Caco-2 (cell line): ENCODE data around the gene DET1. TPM values are rescaled to one million over a fixed set of nuclear protein-coding genes. Genes with fewer than 3 reads are reported as not detected.

Experiments
- BruUV-seq: library from RNA; stranded (reverse); fragments of 400-500 nt; replicated peaks from 2 replicates; lab custom pipeline; 2021; lab: Mats Ljungman, UMichigan
- CTCF ChIA-PET: fragments of 300-600 bp; sonication (Branson Sonifier 250); formaldehyde crosslinking; loops from one replicate; lab custom pipeline; 2022; ENCODE audit warnings: antibody characterized with exemption; lab: Charles Lee
- POLR2A ChIA-PET: fragments of 300-600 bp; sonication (Branson Sonifier 250); formaldehyde crosslinking; loops from one replicate; lab custom pipeline; 2022; ENCODE audit warnings: antibody characterized with exemption; lab: Charles Lee
- DNase-seq, 2 experiments: peaks; one replicate each; pipeline versions ENCODE4 v3.0.0 to v3.0.0-alpha.2; 2020 to 2022
- H3K27me3 ChIP-seq: replicated peaks from 2 replicates; pipeline ENCODE4 v1.6.0; 2011; ENCODE audit warnings: low read length; ENCODE audit not compliant: control insufficient read depth, insufficient read depth
- H3K36me3 ChIP-seq: 2 replicates; pipeline ENCODE4 v1.5.1; 2011; ENCODE audit warnings: low read length; ENCODE audit not compliant: control insufficient read depth, insufficient read depth
- H3K4me1 ChIP-seq: fragments of 250-450 bp; sonication (Bioruptor Pico); 2 replicates; pipeline ENCODE4 v1.5.1; 2020; ENCODE audit warnings: mild to moderate bottlenecking
- H3K4me3 ChIP-seq: 2 replicates; pipeline ENCODE4 v1.5.1; 2011; ENCODE audit warnings: low read depth, mild to moderate bottlenecking, control low read depth, low read length
- H3K9me3 ChIP-seq: fragments of 250-450 bp; sonication (Bioruptor Pico); 2 replicates; pipeline ENCODE4 v1.5.1; 2020; ENCODE audit warnings: mild to moderate bottlenecking, moderate library complexity
- H3K27ac Mint-ChIP-seq: one replicate; pipeline ENCODE4 v1.8.0; 2022; ENCODE audit warnings: mixed read lengths; ENCODE audit not compliant: unreplicated experiment
- H3K27me3 Mint-ChIP-seq: one replicate; pipeline ENCODE4 v1.8.0; 2022; ENCODE audit warnings: mixed read lengths; ENCODE audit not compliant: insufficient read depth, unreplicated experiment
- H3K36me3 Mint-ChIP-seq: one replicate; pipeline ENCODE4 v1.8.0; 2022; ENCODE audit warnings: mild to moderate bottlenecking, mixed read lengths; ENCODE audit not compliant: insufficient read depth, unreplicated experiment
- H3K4me1 Mint-ChIP-seq: one replicate; pipeline ENCODE4 v1.8.0; 2022; ENCODE audit warnings: low read depth, mixed read lengths; ENCODE audit not compliant: unreplicated experiment
- H3K4me3 Mint-ChIP-seq: one replicate; pipeline ENCODE4 v1.8.0; 2022; ENCODE audit warnings: mild to moderate bottlenecking, moderate library complexity, mixed read lengths; ENCODE audit not compliant: unreplicated experiment
- H3K9me3 Mint-ChIP-seq: one replicate; pipeline ENCODE4 v1.8.0; 2022; ENCODE audit warnings: mixed read lengths; ENCODE audit not compliant: unreplicated experiment
- intact Hi-C: fragments of 100-400 bp; cut with micrococcal nuclease; formaldehyde crosslinking; loops from one replicate; pipeline ENCODE4 v1.10.0; 2022; ENCODE audit not compliant: unreplicated experiment
- total RNA-seq: library from RNA; stranded (reverse); gene quantifications from 2 replicates; pipeline ENCODE4 v1.2.3, GENCODE V29; 2022
- TF ChIP-seq, protein P1 (sequence below), 2 experiments: fragments of 200-600 bp in 1 of 2; IDR thresholded peaks; 1 replicate in 1 of 2; 2 replicates in 1 of 2; pipeline versions ENCODE4 v1.5.1 to v1.8.0; 2011 to 2022; ENCODE audit warnings: antibody characterized with exemption in 1 of 2, control low read depth in 1 of 2, inconsistent platforms in 1 of 2, low read depth in 1 of 2, low read length in 1 of 2, mild to moderate bottlenecking in 1 of 2, moderate library complexity in 1 of 2; ENCODE audit not compliant: insufficient read depth in 1 of 2, severe bottlenecking in 1 of 2, unreplicated experiment in 1 of 2

DET1 gene
- total RNA-seq, 1 experiment from 2014 or later = 2.0 TPM

DNA sequence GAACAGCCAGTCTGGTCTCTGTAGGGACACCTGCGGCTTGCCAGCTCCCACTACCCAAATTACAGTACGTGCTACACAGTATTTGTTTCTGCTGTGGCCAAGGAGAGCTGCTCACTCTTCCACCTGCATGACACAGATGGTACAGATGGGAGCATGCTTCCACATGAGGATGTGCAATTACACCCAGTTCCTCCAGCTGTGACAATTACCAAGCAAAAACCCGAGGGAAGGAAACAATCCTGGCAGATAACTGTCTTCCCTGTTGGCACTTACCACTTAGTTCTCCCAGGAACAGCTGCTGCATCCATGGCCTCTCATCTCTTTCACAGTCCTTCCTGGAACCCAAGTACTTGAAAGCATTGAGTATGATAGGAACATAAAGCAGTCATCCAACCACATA lies 34.4 kb downstream of the DET1 start:
- H3K4me3 Mint-ChIP-seq = no peak overlapping the region
- no peaks in the 10 kb centered on the region for H3K27me3 Mint-ChIP-seq
- no peak for DNase-seq
- CTCF ChIA-PET = no interaction called here
- no peaks in the 10 kb centered on the region for H3K9me3 Mint-ChIP-seq
- H3K4me1 Mint-ChIP-seq = no peaks in the 10 kb centered on the region
- intact Hi-C loops = no loop called here
- Histone ChIP-seq H3K4me3 (no peak overlapping the region), H3K4me1 (no peaks in the 10 kb centered on the region), H3K36me3 (no peaks in the 10 kb centered on the region), H3K27me3 (no peaks in the 10 kb centered on the region), H3K9me3 (no peaks in the 10 kb centered on the region)
- BruUV-seq = no TSS peak
- TF ChIP-seq, protein P1, sequence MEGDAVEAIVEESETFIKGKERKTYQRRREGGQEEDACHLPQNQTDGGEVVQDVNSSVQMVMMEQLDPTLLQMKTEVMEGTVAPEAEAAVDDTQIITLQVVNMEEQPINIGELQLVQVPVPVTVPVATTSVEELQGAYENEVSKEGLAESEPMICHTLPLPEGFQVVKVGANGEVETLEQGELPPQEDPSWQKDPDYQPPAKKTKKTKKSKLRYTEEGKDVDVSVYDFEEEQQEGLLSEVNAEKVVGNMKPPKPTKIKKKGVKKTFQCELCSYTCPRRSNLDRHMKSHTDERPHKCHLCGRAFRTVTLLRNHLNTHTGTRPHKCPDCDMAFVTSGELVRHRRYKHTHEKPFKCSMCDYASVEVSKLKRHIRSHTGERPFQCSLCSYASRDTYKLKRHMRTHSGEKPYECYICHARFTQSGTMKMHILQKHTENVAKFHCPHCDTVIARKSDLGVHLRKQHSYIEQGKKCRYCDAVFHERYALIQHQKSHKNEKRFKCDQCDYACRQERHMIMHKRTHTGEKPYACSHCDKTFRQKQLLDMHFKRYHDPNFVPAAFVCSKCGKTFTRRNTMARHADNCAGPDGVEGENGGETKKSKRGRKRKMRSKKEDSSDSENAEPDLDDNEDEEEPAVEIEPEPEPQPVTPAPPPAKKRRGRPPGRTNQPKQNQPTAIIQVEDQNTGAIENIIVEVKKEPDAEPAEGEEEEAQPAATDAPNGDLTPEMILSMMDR (IDR thresholded peaks at IDR 0.05; ENCODE audit: insufficient read depth in 1 of 2, low read depth in 1 of 2, low read length in 1 of 2, severe bottlenecking in 1 of 2, unreplicated experiment in 1 of 2) = no peak
- no peak overlapping the region for H3K27ac Mint-ChIP-seq
- POLR2A ChIA-PET = no interaction called here
- no peaks in the 10 kb centered on the region for H3K36me3 Mint-ChIP-seq

DNA sequence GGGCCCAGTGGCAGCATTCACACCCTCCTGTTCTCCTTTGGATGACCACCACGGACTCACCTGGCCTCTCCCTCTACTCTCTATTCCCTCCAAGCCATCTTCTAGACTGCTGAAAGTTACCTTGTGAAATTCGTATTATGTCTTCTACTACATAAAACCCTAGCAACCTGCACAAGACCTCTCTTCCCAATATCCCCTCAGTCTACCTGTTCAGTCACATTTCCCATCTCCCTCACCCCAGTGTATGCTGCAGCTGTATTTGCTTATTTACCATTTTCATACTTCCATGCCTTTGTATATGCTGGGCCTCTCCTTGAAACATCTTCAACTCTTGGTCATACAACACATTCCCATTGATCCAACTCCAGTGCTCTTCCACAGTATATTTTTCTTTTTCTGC lies 35.3 kb downstream of the DET1 start:
- Histone ChIP-seq H3K36me3 (no peaks in the 10 kb centered on the region), H3K9me3 (no peaks in the 10 kb centered on the region), H3K27me3 (no peaks in the 10 kb centered on the region), H3K4me3 (no peak overlapping the region), H3K4me1 (no peaks in the 10 kb centered on the region)
- Mint-ChIP-seq H3K4me1 (no peaks in the 10 kb centered on the region), H3K4me3 (no peak overlapping the region), H3K36me3 (no peaks in the 10 kb centered on the region), H3K27ac (no peak overlapping the region), H3K9me3 (no peaks in the 10 kb centered on the region), H3K27me3 (no peaks in the 10 kb centered on the region)
- DNase-seq = no peak
- ChIA-PET CTCF (no interaction called here), POLR2A (no interaction called here)
- intact Hi-C loops = no loop called here
- TF ChIP-seq, protein P1 (IDR thresholded peaks at IDR 0.05; ENCODE audit: insufficient read depth in 1 of 2, low read depth in 1 of 2, low read length in 1 of 2, severe bottlenecking in 1 of 2, unreplicated experiment in 1 of 2) = no peak
- no TSS peak for BruUV-seq

DNA sequence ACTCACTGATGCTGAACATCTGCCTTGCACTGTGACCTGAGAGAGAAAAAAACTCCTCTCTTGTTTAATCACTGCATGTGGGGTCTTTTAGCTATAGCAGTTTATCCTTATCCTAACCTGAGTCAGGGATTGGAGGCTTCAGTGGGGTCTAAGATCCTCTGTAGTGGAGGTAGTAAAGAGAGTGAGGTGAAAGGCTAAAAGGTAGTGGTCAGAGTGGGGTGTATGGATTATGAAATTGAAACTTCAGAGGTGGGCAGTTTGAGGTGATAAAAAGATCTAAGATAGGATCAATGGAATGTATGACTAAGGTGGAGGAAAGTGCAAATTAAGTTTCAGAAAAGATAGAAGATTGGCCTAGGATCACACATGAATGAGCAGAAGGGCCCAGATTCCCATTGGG lies 36.5 kb downstream of the DET1 start:
- no TSS peak for BruUV-seq
- Mint-ChIP-seq H3K4me1 (no peaks in the 10 kb centered on the region), H3K9me3 (no peaks in the 10 kb centered on the region), H3K27ac (no peak overlapping the region), H3K27me3 (no peaks in the 10 kb centered on the region), H3K36me3 (no peaks in the 10 kb centered on the region), H3K4me3 (no peak overlapping the region)
- no peak for DNase-seq
- TF ChIP-seq, protein P1 (IDR thresholded peaks at IDR 0.05; ENCODE audit: insufficient read depth in 1 of 2, low read depth in 1 of 2, low read length in 1 of 2, severe bottlenecking in 1 of 2, unreplicated experiment in 1 of 2) = no peak
- intact Hi-C loops = no loop called here
- CTCF ChIA-PET = no interaction called here
- Histone ChIP-seq H3K27me3 (no peaks in the 10 kb centered on the region), H3K4me1 (no peaks in the 10 kb centered on the region), H3K9me3 (no peaks in the 10 kb centered on the region), H3K4me3 (no peak overlapping the region), H3K36me3 (no peaks in the 10 kb centered on the region)
- POLR2A ChIA-PET = no interaction called here
